AG09309 (cell line): ENCODE results near the gene NCR2.

Experiments used
- DNase-seq: peaks from one replicate; pipeline ENCODE4 v3.0.0-alpha.2; 2010; ENCODE audit warnings: low read depth
- H3K4me3 ChIP-seq: 2 replicates; pipeline ENCODE4 v1.5.1; 2011; ENCODE audit warnings: mild to moderate bottlenecking, low read depth, low read length, moderate library complexity; ENCODE audit not compliant: control insufficient read depth
- TF ChIP-seq, protein P1 (sequence below): IDR thresholded peaks from 2 replicates; pipeline ENCODE4 v1.5.1; 2011; ENCODE audit warnings: mild to moderate bottlenecking, low read depth, low read length, inconsistent platforms; ENCODE audit not compliant: insufficient read depth, control insufficient read depth; ENCODE audit errors: missing control alignments

The NCR2 gene, protein sequence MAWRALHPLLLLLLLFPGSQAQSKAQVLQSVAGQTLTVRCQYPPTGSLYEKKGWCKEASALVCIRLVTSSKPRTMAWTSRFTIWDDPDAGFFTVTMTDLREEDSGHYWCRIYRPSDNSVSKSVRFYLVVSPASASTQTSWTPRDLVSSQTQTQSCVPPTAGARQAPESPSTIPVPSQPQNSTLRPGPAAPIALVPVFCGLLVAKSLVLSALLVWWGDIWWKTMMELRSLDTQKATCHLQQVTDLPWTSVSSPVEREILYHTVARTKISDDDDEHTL

DNA sequence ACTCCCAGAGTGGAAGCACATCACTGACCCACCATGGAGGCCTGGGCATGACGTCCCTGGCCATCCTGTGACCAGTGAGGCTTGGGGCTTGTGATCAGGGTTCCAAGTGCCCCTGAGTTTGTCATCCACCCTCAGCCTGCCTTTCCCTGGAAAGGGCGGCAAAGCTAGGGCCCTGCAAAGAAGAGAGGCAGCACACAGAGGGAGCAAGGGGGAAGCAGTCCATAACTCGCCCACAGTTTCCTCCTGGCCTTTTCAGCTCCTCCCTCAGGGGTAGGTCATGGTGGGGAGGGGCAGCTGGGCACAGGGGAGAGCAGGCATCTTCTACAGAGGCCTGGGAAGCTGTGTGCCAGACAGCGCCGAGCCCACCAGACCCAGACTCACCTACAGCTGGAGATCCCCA lies at the start of gene NCR2:
NCR2 (plus strand) TSS at position 313 of the 400 bp plus-strand sequence. CDS start 269 bp downstream, outside the sequence.
- no peak for DNase-seq
- TF ChIP-seq, protein P1, sequence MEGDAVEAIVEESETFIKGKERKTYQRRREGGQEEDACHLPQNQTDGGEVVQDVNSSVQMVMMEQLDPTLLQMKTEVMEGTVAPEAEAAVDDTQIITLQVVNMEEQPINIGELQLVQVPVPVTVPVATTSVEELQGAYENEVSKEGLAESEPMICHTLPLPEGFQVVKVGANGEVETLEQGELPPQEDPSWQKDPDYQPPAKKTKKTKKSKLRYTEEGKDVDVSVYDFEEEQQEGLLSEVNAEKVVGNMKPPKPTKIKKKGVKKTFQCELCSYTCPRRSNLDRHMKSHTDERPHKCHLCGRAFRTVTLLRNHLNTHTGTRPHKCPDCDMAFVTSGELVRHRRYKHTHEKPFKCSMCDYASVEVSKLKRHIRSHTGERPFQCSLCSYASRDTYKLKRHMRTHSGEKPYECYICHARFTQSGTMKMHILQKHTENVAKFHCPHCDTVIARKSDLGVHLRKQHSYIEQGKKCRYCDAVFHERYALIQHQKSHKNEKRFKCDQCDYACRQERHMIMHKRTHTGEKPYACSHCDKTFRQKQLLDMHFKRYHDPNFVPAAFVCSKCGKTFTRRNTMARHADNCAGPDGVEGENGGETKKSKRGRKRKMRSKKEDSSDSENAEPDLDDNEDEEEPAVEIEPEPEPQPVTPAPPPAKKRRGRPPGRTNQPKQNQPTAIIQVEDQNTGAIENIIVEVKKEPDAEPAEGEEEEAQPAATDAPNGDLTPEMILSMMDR = no peak
- no peak within 1 kb of the TSS for H3K4me3 ChIP-seq

DNA sequence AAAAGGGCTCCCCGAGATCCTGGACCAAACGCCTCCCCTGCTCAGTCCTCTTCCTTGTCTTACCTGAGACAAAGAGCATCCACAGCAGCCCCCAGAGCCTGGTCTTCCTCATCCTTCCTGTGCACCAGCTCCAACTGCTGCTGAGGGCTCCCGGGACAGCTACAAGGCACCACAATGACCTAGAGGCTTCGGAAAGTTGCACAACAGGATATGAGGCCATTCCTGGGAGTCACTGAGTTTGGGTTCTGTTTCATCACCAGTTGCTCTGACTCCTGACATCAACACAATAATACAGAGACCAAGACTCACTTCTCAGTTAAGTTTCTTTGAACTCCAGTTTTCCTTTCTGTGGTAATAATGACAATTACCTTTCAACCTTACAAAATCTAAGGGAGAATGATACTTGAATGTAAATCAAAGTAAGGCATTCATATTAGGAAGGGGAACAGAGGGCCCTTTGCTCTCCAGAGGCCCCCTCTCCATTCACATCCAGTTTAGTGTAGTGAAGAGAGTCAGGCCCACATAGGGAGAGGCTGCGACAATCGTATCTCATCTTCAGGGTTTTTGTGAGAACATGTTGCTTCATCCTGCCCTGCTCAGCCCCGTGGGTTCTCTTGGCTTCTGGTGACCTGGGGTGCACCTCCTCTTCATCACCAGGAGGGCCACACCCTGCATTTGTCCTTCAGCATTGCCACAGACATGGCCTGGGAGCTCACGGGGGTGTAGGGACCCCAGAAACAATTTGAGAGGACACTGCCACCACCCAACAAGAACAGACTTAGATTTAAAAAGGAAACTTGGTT lies 48.7 kb upstream of the NCR2 start, which contains the start of gene TREM1:
TREM1 (minus strand) TSS at position 139 of the 803 bp plus-strand sequence; CDS start at position 112, 27 bp downstream.
- DNase-seq = peak; percentile 29
- H3K4me3 ChIP-seq = no peak within 1 kb of the TSS
- TF ChIP-seq, protein P1 = no peak

DNA sequence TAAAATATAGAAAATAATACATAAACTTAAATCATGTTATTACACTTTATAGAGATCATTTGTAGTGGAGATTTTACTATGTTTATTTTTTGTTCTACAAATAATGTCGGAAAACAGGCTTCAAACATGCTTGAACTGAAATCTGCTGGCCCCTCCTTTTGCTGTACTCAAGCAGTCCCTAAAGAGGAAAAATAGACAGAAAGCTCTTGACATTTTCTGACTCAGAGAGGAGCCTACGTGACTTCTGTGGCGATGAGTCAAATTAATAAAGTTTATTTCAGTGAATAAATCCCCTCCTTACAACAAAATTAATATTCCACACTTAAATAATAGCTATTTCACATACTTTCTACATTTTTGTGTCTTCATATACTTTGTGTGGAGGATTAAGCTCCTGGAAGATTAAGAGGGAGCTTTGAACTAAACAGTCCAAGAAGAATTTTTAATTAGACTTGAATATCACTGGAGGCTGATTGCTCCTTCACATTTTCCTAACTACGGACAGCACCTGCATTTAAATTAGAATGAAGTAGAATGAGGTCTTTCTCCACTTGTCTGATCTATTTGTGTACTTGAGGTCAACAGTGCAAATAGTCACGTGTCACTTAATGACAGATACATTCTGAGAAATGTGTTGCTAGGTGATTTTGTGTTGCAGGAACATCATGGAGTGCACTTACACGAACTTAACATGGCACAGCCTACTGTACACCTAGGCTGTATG lies 47.2 kb upstream of the NCR2 start:
- no peak for DNase-seq
- H3K4me3 ChIP-seq = no peak overlapping the region
- TF ChIP-seq, protein P1 = no peak

DNA sequence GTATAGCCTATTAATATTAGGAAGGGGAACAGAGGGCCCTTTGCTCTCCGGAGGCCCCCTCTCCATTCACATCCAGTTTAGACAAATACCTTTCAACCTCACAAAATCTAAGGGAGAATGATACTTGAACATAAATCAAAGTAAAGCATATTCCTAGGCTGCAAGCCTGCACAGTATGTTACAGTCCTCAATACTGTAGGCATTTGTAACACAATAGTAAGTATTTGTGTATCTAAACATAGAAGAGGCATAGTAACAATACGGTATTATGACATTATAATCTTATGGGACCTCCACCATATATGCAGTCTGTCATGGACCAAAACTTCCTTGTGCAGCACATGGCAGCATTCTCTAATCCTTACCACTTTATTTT lies 46.7 kb upstream of the NCR2 start:
- TF ChIP-seq, protein P1 = no peak
- no peak for DNase-seq
- no peak overlapping the region for H3K4me3 ChIP-seq

DNA sequence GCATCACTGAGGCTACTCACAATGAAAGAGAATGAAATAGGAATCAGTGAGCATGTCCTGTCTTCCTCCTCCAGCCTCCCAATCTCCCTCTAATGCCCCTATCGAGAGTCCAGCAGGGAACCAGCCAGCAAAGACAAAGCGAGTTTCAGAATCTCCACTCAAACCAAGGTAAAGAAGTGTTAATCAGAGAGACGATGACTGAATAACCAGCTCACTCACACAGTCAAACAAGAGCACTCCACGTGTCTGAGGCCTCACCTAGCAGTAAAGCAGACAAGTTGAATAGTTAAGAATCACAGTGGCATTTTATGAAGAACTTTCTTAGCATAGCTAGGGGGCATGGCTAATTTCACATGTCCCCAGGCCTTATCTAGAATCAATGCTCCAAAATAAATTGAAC lies 45.6 kb upstream of the NCR2 start:
- DNase-seq = no peak
- no peak overlapping the region for H3K4me3 ChIP-seq
- TF ChIP-seq, protein P1 = no peak

DNA sequence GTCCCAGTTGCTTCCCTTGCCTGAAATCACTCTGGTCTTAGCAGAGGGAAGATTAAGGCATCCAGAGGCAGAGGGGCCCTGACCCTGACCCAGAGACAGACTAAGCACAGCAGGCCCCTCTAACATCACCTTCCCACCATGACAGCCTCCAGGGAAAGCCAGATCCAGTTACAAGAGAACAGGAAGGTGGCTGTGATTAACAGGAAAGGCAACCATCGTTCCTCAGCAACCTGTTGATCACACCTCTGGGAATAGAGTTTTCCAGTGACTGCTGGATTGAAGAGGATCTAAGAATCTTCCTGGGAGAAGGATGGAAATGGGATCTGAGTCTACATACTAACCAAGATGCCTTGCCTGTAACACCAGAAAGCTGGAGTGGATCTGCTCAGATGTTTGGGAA lies 43.7 kb upstream of the NCR2 start:
- no peak for DNase-seq
- TF ChIP-seq, protein P1 = no peak
- no peak overlapping the region for H3K4me3 ChIP-seq
